H9 (cell line): ENCODE measurements around the gene CACNA2D3. TPM values are rescaled to one million over a fixed set of nuclear protein-coding genes. Genes with fewer than 3 reads are reported as not detected.

ENCODE experiments used
- DNase-seq: peaks from one replicate; pipeline ENCODE4 v3.0.0-alpha.2; 2017
- H2AFZ ChIP-seq: one replicate; pipeline ENCODE4 v1.6.1; 2013; ENCODE audit warnings: mild to moderate bottlenecking, low read length, control low read depth, moderate library complexity
- H2AK5ac ChIP-seq: 2 replicates; pipeline ENCODE4 v1.6.1; 2013; ENCODE audit warnings: low read length, control low read depth, mixed read lengths; ENCODE audit not compliant: insufficient read length
- H2BK120ac ChIP-seq: one replicate; pipeline ENCODE4 v1.6.1; 2013; ENCODE audit warnings: low read depth, mild to moderate bottlenecking, low read length, control low read depth, inconsistent platforms; ENCODE audit not compliant: poor library complexity, severe bottlenecking
- H2BK12ac ChIP-seq: 2 replicates; pipeline ENCODE4 v1.6.1; 2013; ENCODE audit warnings: low read length, control low read depth, mixed read lengths, low read depth; ENCODE audit not compliant: insufficient read length
- H2BK15ac ChIP-seq: 2 replicates; pipeline ENCODE4 v1.6.1; 2013; ENCODE audit warnings: low read depth, low read length, control low read depth
- H2BK20ac ChIP-seq: one replicate; pipeline ENCODE4 v1.6.1; 2013; ENCODE audit warnings: low read depth, mild to moderate bottlenecking, low read length, control low read depth, inconsistent platforms; ENCODE audit not compliant: poor library complexity, severe bottlenecking
- H2BK5ac ChIP-seq: 2 replicates; pipeline ENCODE4 v1.6.1; 2013; ENCODE audit warnings: low read length, control low read depth, mixed read lengths; ENCODE audit not compliant: insufficient read length
- H3K14ac ChIP-seq: 2 replicates; pipeline ENCODE4 v1.6.1; 2013; ENCODE audit warnings: low read length, control low read depth; ENCODE audit not compliant: insufficient read depth
- H3K18ac ChIP-seq: 2 replicates; pipeline ENCODE4 v1.6.1; 2013; ENCODE audit warnings: low read depth, mild to moderate bottlenecking, mixed read lengths, low read length, control low read depth; ENCODE audit not compliant: insufficient read length
- H3K23ac ChIP-seq: 2 replicates; pipeline ENCODE4 v1.6.1; 2013; ENCODE audit warnings: low read length, control low read depth, mixed read lengths, low read depth; ENCODE audit not compliant: insufficient read length
- H3K23me2 ChIP-seq: 2 replicates; pipeline ENCODE4 v1.6.1; 2013; ENCODE audit warnings: low read depth, mild to moderate bottlenecking, mixed read lengths, low read length, control low read depth; ENCODE audit not compliant: insufficient read length, poor library complexity, severe bottlenecking
- H3K27ac ChIP-seq: 2 replicates; pipeline ENCODE4 v1.5.1; 2013; ENCODE audit warnings: low read length, control low read depth, mixed read lengths, low read depth; ENCODE audit not compliant: insufficient read length
- H3K27me3 ChIP-seq: 2 replicates; pipeline ENCODE4 v1.6.1; 2013; ENCODE audit warnings: low read length, control low read depth, inconsistent platforms; ENCODE audit not compliant: insufficient read depth
- H3K4ac ChIP-seq: 2 replicates; pipeline ENCODE4 v1.6.1; 2013; ENCODE audit warnings: low read depth, mild to moderate bottlenecking, control low read depth, inconsistent platforms, low read length, moderate library complexity
- H3K4me1 ChIP-seq: 2 replicates; pipeline ENCODE4 v1.6.1; 2013; ENCODE audit warnings: low read length, control low read depth, inconsistent platforms; ENCODE audit not compliant: insufficient read depth
- H3K4me2 ChIP-seq: 2 replicates; pipeline ENCODE4 v1.6.1; 2013; ENCODE audit warnings: low read length, control low read depth, mixed read lengths; ENCODE audit not compliant: insufficient read length, insufficient read depth
- H3K56ac ChIP-seq: 2 replicates; pipeline ENCODE4 v1.6.1; 2013; ENCODE audit warnings: low read depth, mild to moderate bottlenecking, mixed read lengths, low read length, control low read depth; ENCODE audit not compliant: insufficient read length
- H3K79me1 ChIP-seq: 2 replicates; pipeline ENCODE4 v1.6.1; 2013; ENCODE audit warnings: low read depth, mild to moderate bottlenecking, moderate library complexity, low read length, control low read depth, inconsistent platforms; ENCODE audit not compliant: insufficient read depth, poor library complexity, severe bottlenecking
- H3K79me2 ChIP-seq: 2 replicates; pipeline ENCODE4 v1.6.1; 2013; ENCODE audit warnings: low read length, control low read depth, inconsistent platforms; ENCODE audit not compliant: insufficient read depth
- H3K9ac ChIP-seq: 2 replicates; pipeline ENCODE4 v1.6.1; 2013; ENCODE audit warnings: low read length, control low read depth, mixed read lengths; ENCODE audit not compliant: insufficient read length; ENCODE audit errors: extremely low read depth
- H3K9me3 ChIP-seq: one replicate; pipeline ENCODE4 v1.6.1; 2013; ENCODE audit warnings: low read depth, low read length, inconsistent platforms; ENCODE audit not compliant: control insufficient read depth
- H3T11ph ChIP-seq: one replicate; pipeline ENCODE4 v1.6.1; 2013; ENCODE audit warnings: mild to moderate bottlenecking, low read length, control low read depth, inconsistent platforms
- H4K20me1 ChIP-seq: one replicate; pipeline ENCODE4 v1.6.1; 2013; ENCODE audit not compliant: control insufficient read depth, insufficient read length, insufficient read depth
- H4K5ac ChIP-seq: 2 replicates; pipeline ENCODE4 v1.6.1; 2013; ENCODE audit warnings: low read depth, mild to moderate bottlenecking, mixed read lengths, low read length, control low read depth; ENCODE audit not compliant: insufficient read length
- H4K8ac ChIP-seq: replicated peaks from 2 replicates; pipeline ENCODE4 v1.6.1; 2013; ENCODE audit warnings: low read length, control low read depth, mixed read lengths, low read depth; ENCODE audit not compliant: insufficient read length
- H4K91ac ChIP-seq: 2 replicates; pipeline ENCODE4 v1.6.1; 2013; ENCODE audit warnings: low read depth, mild to moderate bottlenecking, moderate library complexity, mixed read lengths, low read length, control low read depth; ENCODE audit not compliant: insufficient read length
- H3K27ac Mint-ChIP-seq, 3 experiments: 2 replicates in 2 of 3; 3 replicates in 1 of 3; pipeline ENCODE4 v1.8.0; 2020 to 2021; ENCODE audit warnings: mixed read lengths in 3 of 3, mild to moderate bottlenecking in 1 of 3, moderate library complexity in 1 of 3
- H3K27me3 Mint-ChIP-seq: 2 replicates; pipeline ENCODE4 v1.8.0; 2021; ENCODE audit warnings: low read depth, mild to moderate bottlenecking, moderate library complexity, mixed read lengths
- H3K36me3 Mint-ChIP-seq, 3 experiments: 2 replicates in 2 of 3; 3 replicates in 1 of 3; pipeline ENCODE4 v1.8.0; 2020 to 2021; ENCODE audit warnings: low read depth in 3 of 3, mixed read lengths in 3 of 3; ENCODE audit not compliant: insufficient read depth in 1 of 3
- H3K4me1 Mint-ChIP-seq, 2 experiments: 2 replicates each; pipeline ENCODE4 v1.8.0; 2020; ENCODE audit warnings: mixed read lengths in 2 of 2
- H3K4me3 Mint-ChIP-seq, 2 experiments: 2 replicates in 1 of 2; 3 replicates in 1 of 2; pipeline ENCODE4 v1.8.0; 2020 to 2021; ENCODE audit warnings: mild to moderate bottlenecking in 2 of 2, mixed read lengths in 2 of 2, moderate library complexity in 1 of 2
- H3K9me3 Mint-ChIP-seq, 2 experiments: 2 replicates in 1 of 2; 3 replicates in 1 of 2; pipeline ENCODE4 v1.8.0; 2020; ENCODE audit warnings: mild to moderate bottlenecking in 2 of 2, mixed read lengths in 2 of 2, moderate library complexity in 1 of 2
- CTCF ChIP-seq: fragments of 200-600 bp; sonication (generic); conservative IDR thresholded peaks from 3 replicates; pipeline ENCODE4 v1.8.0; 2021; ENCODE audit warnings: antibody characterized with exemption, mild to moderate bottlenecking
- WGBS: extraction: QIAGEN DNeasy Blood & Tissue Kit; methylation state at CpG from one replicate; pipeline ENCODE4 v1.1.7; 2013; ENCODE audit warnings: missing lambda C conversion rate, low lambda C conversion rate, mixed read lengths; ENCODE audit not compliant: insufficient read length; ENCODE audit errors: extremely low coverage; 5-methylcytosine and 5-hydroxymethylcytosine counted together
- total RNA-seq: library from RNA; stranded (reverse); gene quantifications from 2 replicates; pipeline ENCODE4 v1.2.1, GENCODE V29; 2021

Gene CACNA2D3
- total RNA-seq, 1 experiment from 2014 or later: 3.2 TPM

- Histone ChIP-seq H3K4me2 (no peak overlapping the region), H3K9ac (no peak overlapping the region), H2AFZ (no peak overlapping the region), H2BK5ac (no peak overlapping the region), H2BK12ac (no peak overlapping the region), H3K18ac (no peak overlapping the region), H2BK20ac (no peak overlapping the region), H3K27ac (no peak overlapping the region), H2AK5ac (no peak overlapping the region), H3K4me1 (peaks cover 3% of the 10 kb centered on the region; the same call in 1 of the 2 replicates), H4K20me1 (no peaks in the 10 kb centered on the region), H4K5ac (no peak overlapping the region), H3K23me2 (peaks cover 4% of the 10 kb centered on the region), H3K79me2 (no peaks in the 10 kb centered on the region), H4K91ac (no peak overlapping the region), H3K56ac (no peak overlapping the region), H3K23ac (no peak overlapping the region), H3K9me3 (no peaks in the 10 kb centered on the region), H3K27me3 (peaks cover 3% of the 10 kb centered on the region; the same call in 1 of the 2 replicates), H3K79me1 (no peaks in the 10 kb centered on the region), H2BK15ac (no peak overlapping the region), H3T11ph (no peak overlapping the region), H4K8ac (no peak overlapping the region), H2BK120ac (no peak overlapping the region), H3K14ac (no peak overlapping the region), H3K4ac (no peak overlapping the region)
- H3K27ac Mint-ChIP-seq: no peak overlapping the region
- no peak for TF ChIP-seq CTCF
- DNase-seq: no peak
- peaks cover 32 to 34% of the 10 kb centered on the region in 2 experiments for H3K4me1 Mint-ChIP-seq
- peaks cover 55% of the 10 kb centered on the region for H3K27me3 Mint-ChIP-seq
- no CpG with 5 or more reads among the region's 4 CpGs for WGBS
- H3K9me3 Mint-ChIP-seq: no peaks in the 10 kb centered on the region
- H3K4me3 Mint-ChIP-seq: no peak overlapping the region
- H3K36me3 Mint-ChIP-seq: no peaks in the 10 kb centered on the region; a peak in 1 of 7 replicates
Measured at GRCh38 chr3:54083921-54084320, 38.4 kb upstream of the CACNA2D3 start.
